HUES6 (cell line): Measurements from ENCODE around the gene NHSL1.

Experiments used
- H3K27ac ChIP-seq: 2 replicates; pipeline ENCODE4 v1.7.0; 2013; ENCODE audit warnings: low read depth, mild to moderate bottlenecking, low read length, inconsistent platforms
- H3K27me3 ChIP-seq: 2 replicates; pipeline ENCODE4 v1.6.1; 2013; ENCODE audit warnings: low read length; ENCODE audit not compliant: control insufficient read depth, insufficient read depth
- H3K36me3 ChIP-seq: 2 replicates; pipeline ENCODE4 v1.6.1; 2013; ENCODE audit warnings: low read length; ENCODE audit not compliant: control insufficient read depth, insufficient read depth
- H3K4me1 ChIP-seq: 2 replicates; pipeline ENCODE4 v1.6.1; 2013; ENCODE audit warnings: low read length; ENCODE audit not compliant: control insufficient read depth, insufficient read depth
- H3K4me3 ChIP-seq: 2 replicates; pipeline ENCODE4 v1.5.1; 2013; ENCODE audit warnings: low read depth, low read length
- H3K9ac ChIP-seq: one replicate; pipeline ENCODE4 v1.6.1; 2013; ENCODE audit warnings: mild to moderate bottlenecking, low read length
- H3K9me3 ChIP-seq: 2 replicates; pipeline ENCODE4 v1.6.1; 2013; ENCODE audit warnings: low read depth, low read length; ENCODE audit not compliant: control insufficient read depth, insufficient read depth

Gene NHSL1

DNA sequence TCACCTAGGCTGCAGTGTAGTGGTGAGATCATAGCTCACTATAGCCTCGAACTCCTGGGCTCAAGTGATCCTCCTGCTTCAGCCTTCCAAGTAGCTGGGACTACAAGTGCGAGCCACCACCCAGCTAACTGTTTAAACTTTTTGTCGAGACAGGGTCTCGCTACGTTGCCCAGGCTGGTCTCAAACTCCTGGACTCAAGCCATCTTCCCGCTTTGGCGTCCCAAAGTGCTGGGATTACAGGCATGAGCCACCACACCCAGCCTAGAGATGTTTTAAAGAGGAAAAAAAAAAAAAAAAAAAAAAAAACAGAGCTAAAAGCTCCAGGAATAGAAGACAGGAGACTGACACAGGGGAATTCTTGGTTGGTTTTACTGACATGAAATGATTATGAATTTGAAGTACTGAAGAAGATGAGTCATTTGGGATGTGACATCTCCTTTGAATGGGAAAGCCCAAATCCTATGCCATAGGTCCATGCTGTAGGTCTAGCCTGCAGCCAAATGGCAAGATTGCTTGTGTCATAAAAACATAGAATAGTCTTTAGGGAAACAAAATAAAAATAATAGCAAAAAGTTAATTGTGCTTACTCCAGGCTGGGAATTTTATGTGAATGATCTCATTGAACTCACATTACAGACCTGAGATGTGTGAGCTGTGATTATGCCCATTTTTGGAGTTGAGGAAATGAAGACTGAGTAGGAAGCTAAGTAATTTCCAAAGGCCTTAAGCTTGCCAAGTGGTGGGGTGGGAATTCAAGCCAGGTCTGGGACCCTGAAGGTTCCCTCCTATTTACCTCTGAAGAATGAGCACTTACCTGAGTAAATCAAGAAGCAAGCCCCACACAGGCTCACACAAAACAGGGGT, 24.3 kb upstream of the NHSL1 start:
- H3K27me3 ChIP-seq = no peaks in the 10 kb centered on the region
- no peaks in the 10 kb centered on the region for H3K36me3 ChIP-seq
- H3K4me3 ChIP-seq = no peak overlapping the region
- no peaks in the 10 kb centered on the region for H3K9me3 ChIP-seq
- H3K9ac ChIP-seq = no peak overlapping the region
- peaks cover 28% of the 10 kb centered on the region for H3K4me1 ChIP-seq
- H3K27ac ChIP-seq = no peak overlapping the region

DNA sequence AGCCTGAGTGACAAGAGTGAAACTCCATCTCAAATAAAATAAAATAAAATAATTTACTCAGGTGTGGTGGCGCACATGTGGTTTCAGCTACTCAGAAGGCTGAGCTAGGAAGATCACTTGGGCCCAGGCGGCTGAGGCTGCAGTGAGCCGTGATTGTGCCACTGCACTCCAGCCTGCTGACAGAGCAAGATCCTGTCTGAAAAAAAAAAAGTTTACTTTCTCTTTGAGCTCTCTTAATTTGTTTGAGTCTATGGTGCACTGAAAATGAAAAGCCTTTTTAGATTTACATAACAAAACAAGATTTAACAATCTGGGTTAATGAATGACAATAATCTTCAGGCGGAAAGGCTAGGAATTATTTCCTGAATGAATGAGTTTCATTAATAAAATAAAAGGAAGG, 23.3 kb upstream of the NHSL1 start:
- Histone ChIP-seq H3K4me3 (no peak overlapping the region), H3K27ac (no peak overlapping the region), H3K9ac (no peak overlapping the region), H3K27me3 (no peaks in the 10 kb centered on the region), H3K9me3 (peaks cover 3% of the 10 kb centered on the region), H3K4me1 (peaks cover 18% of the 10 kb centered on the region), H3K36me3 (no peaks in the 10 kb centered on the region)

DNA sequence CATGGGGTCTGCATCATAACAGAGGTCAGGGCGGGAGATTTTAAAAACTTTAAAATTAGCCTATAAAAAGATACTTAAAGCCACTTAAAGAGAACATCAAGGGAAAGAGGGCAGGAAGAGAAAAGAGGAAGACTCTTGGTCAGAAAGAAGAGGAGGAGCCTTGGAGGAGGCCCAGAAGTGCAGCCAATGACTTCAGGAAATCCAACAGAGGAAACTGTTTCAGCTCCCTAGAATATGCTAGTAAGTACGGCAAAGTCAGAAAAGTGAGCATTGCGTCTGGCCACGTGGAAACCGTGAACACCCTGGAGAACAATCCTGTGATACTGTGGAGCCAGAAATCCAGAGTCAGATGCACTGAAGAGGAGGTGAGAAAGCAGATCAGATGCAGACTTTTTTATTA, 22.5 kb upstream of the NHSL1 start:
- Histone ChIP-seq H3K4me1 (peaks cover 10% of the 10 kb centered on the region), H3K27me3 (no peaks in the 10 kb centered on the region), H3K9me3 (peaks cover 4% of the 10 kb centered on the region), H3K27ac (no peak overlapping the region), H3K4me3 (no peak overlapping the region), H3K9ac (no peak overlapping the region), H3K36me3 (no peaks in the 10 kb centered on the region)

DNA sequence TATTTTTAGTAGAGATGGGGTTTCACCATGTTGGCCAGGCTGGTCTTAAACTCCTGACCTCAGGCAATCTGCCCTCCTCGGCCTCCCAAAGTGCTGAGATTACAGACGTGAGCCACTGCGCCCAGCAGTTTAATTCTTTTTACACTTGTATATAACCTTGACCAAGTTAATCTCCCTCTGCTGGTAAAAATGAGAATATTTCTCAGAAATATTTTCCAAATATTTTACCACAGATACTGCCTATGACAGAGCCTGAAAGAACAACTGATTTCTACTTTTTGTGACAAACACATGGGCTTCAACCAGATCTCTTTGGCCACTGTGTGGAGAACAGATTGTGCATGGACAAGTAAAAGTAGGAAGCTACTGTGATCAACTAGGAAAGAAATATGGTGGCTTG, 21.2 kb upstream of the NHSL1 start:
- no peak overlapping the region for H3K27ac ChIP-seq

DNA sequence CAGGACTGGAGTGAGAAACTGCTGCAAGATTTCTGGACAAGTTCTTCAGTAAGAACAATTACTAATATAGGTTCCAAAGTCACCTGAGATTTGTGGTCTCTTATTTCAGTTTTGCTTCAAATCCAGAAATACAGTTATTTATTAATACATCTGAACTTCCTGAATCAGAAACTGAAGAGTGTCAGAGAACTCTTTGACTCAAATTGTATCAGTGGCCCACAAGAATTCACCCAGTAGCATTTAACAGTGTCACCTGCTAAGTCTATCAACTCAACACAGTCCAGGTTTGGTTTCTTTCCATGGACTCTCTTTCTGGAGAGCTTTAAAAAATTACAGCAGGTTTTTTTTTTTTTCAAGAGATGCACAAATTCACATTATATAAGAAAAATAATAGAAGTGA, 18.8 kb upstream of the NHSL1 start:
- Histone ChIP-seq H3K9ac (no peak overlapping the region), H3K27ac (no peak overlapping the region), H3K36me3 (no peaks in the 10 kb centered on the region), H3K4me1 (peaks cover 7% of the 10 kb centered on the region), H3K9me3 (peaks cover 4% of the 10 kb centered on the region), H3K27me3 (no peaks in the 10 kb centered on the region), H3K4me3 (no peak overlapping the region)

More for the DNA sequence above, 21.2 kb upstream of the NHSL1 start:
- H3K36me3 ChIP-seq = no peaks in the 10 kb centered on the region
- no peak overlapping the region for H3K4me3 ChIP-seq
- peaks cover 4% of the 10 kb centered on the region for H3K9me3 ChIP-seq
- no peak overlapping the region for H3K9ac ChIP-seq
- H3K4me1 ChIP-seq = peaks cover 8% of the 10 kb centered on the region
- no peaks in the 10 kb centered on the region for H3K27me3 ChIP-seq

DNA sequence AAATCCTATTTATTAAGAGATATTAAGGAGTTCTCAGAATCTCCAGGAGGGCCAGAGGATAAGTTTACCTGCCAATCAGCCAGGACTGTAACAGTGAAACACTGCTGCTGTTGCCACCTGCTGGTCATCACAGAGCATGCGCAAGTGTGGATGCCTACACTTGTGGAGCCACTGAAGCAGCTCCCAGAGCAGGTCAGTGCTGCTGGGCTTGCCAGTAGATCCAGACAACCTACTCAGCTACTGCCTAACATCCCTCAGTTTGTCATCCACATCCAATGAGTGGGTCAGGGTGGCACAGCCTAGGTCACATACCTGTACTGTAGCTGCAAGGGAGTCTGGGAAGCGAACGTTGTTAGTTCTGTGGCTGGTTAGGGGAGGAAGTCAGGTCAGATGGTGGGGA, 18.3 kb upstream of the NHSL1 start:
- no peaks in the 10 kb centered on the region for H3K27me3 ChIP-seq
- no peak overlapping the region for H3K9ac ChIP-seq
- no peaks in the 10 kb centered on the region for H3K36me3 ChIP-seq
- H3K9me3 ChIP-seq = peaks cover 4% of the 10 kb centered on the region
- H3K4me3 ChIP-seq = no peak overlapping the region
- H3K4me1 ChIP-seq = peaks cover 9% of the 10 kb centered on the region
- H3K27ac ChIP-seq = no peak overlapping the region

DNA sequence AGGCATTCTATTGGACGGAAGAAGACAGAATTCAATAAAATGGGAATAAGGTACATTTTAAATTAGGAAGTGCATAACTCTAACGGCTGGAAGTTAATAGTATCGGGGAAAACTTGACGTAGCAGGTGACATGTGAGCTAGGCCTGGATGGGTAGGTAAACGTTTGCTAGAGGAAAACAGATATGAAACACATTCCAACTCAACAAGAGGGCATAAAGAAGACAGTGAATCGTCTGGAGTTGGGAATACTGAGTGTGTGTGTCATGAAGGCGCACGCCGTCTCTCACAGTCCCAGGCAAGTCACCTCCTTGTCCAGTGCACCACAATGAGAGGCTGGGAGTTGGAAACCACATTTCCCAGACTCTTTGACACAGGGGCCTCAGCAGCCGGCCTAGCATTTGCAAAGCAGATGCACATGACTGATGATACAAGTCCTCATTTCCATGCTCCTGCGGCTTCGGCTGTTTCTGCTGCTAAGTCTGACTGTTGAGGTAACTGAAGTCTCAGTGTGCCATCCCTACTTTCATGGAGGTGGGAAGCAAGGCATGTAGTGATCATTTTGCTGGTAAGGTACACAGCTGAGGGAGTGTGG, 16.5 kb upstream of the NHSL1 start:
- peaks cover 4% of the 10 kb centered on the region for H3K9me3 ChIP-seq
- no peak overlapping the region for H3K9ac ChIP-seq
- no peaks in the 10 kb centered on the region for H3K27me3 ChIP-seq
- H3K4me1 ChIP-seq = peaks cover 12% of the 10 kb centered on the region
- no peaks in the 10 kb centered on the region for H3K36me3 ChIP-seq
- no peak overlapping the region for H3K27ac ChIP-seq
- H3K4me3 ChIP-seq = no peak overlapping the region

DNA sequence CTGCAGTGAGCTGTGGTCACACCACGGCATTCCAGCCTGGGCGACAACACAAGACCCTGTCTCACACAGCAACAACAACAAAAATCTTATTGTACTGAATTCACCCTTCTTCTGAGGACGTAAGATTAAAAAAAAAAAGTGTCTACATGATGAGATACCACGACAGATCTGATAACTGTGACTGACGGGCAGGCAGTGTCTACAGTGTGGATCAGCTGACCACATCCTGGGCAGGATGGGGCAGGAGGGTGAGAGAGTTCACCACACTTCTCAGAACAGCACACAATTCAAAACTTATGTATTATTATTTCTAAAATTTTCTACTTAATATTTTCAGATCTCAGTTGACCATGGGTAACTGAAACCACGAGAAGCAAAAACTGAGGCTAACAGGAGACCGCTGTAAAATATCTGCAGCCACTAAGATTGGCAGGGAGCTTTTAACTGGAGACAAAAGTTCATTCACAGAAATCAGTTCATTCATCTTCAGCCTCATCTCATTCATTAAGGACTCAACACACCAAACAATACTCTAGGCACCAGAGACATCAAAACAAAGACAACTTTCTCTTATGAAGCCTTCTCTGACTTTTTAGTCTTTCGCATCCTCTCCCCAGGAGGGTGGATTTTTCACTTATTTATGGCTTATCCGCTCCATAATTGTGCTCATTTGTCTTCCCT, 15.7 kb upstream of the NHSL1 start:
- Histone ChIP-seq H3K27me3 (no peaks in the 10 kb centered on the region), H3K27ac (no peak overlapping the region), H3K4me1 (peaks cover 12% of the 10 kb centered on the region), H3K9ac (no peak overlapping the region), H3K4me3 (no peak overlapping the region), H3K36me3 (no peaks in the 10 kb centered on the region), H3K9me3 (peaks cover 4% of the 10 kb centered on the region)

DNA sequence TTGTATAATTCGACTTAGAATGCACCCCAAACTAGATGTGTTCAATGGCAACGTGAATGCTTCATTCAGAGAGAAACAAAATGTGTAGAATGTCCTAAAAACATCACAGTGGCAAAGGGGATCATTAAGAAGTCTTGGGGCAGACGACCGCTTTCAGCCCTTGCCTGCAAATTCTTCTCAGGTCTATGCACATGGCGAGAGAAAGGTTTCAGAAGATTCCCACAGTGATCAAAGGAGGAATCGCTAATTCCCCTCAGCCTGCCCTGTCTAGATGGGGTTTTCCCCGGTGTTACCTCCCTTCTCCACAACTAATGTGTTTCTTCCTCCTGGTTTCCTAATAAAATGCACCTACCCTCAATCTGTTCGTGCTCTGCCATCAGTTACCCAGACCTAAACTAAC, 13.3 kb upstream of the NHSL1 start:
- Histone ChIP-seq H3K9ac (no peak overlapping the region), H3K9me3 (peaks cover under 1% of the 10 kb centered on the region), H3K27ac (no peak overlapping the region), H3K36me3 (no peaks in the 10 kb centered on the region), H3K4me3 (no peak overlapping the region), H3K4me1 (peaks cover 16% of the 10 kb centered on the region), H3K27me3 (no peaks in the 10 kb centered on the region)

DNA sequence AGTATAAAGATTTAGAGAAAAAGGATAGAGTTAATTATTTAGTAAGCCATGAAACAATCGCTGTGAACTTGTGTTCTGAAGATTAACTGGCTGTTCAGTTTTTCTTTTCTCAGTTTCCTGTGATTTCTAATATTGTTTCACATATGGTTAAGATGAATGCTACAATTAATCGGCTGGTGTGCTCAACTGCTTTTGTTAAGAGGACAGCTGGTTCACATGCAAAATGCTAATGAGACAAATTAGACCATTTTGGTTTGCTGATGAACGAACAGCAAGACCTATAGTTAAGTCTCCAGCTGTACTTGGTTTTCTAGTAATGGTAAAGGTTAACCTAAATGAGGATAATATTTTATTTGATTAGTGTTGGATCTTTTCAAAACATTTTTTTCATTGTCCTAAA, 10.8 kb upstream of the NHSL1 start:
- no peaks in the 10 kb centered on the region for H3K27me3 ChIP-seq
- no peaks in the 10 kb centered on the region for H3K36me3 ChIP-seq
- no peaks in the 10 kb centered on the region for H3K9me3 ChIP-seq
- no peak overlapping the region for H3K27ac ChIP-seq
- no peak overlapping the region for H3K9ac ChIP-seq
- H3K4me1 ChIP-seq = peaks cover 16% of the 10 kb centered on the region
- no peak overlapping the region for H3K4me3 ChIP-seq

DNA sequence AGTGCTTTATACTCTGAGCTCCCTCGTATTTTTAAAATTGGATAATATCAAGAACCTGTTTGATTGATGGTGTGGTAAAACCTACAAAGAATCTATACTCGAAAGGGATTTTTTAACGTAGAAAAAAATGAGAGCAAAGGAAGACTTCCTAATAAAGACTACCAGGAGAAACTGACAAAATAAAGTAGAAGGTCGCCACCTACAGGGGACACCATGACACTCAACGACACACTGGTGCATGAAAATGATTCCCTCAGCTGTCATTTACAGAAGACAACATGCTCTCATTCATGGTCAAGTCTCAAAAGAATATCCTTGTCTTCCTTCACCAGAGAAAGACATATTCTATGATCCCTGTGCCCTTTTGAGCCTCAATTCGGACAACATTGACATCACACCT, 10.1 kb upstream of the NHSL1 start:
- H3K27ac ChIP-seq = no peak overlapping the region
- H3K4me3 ChIP-seq = no peak overlapping the region
- H3K4me1 ChIP-seq = peaks cover 23% of the 10 kb centered on the region
- H3K27me3 ChIP-seq = no peaks in the 10 kb centered on the region
- H3K9ac ChIP-seq = no peak overlapping the region
- H3K9me3 ChIP-seq = no peaks in the 10 kb centered on the region
- no peaks in the 10 kb centered on the region for H3K36me3 ChIP-seq
